RWPE1 (cell line): ENCODE results near the gene HSPB6.
A peak's percentile ranks its signal among the peaks of the same experiment; 100 is the strongest.

Experiments
- CTCF ChIA-PET: fragments of 350-600 bp; sonication (Branson Sonifier 250); formaldehyde crosslinking; extraction: SDS; loops from one replicate; lab custom pipeline; 2021; lab: Yijun Ruan, JAX
- POLR2A ChIA-PET: fragments of 400-600 bp; formaldehyde crosslinking; extraction: SDS; loops from one replicate; lab custom pipeline; 2020; ENCODE audit warnings: antibody characterized with exemption; ENCODE audit not compliant: low non-redundant PET; lab: Yijun Ruan, JAX
- DNase-seq: peaks from one replicate; pipeline ENCODE4 v3.0.0; 2012; ENCODE audit warnings: low spot score
- H3K27ac ChIP-seq: fragments of 450-650 bp; 2 replicates; pipeline ENCODE4 v1.5.1; 2017
- TF ChIP-seq, protein P1 (sequence below): fragments of 450-650 bp; conservative IDR thresholded peaks from 2 replicates; pipeline ENCODE4 v1.5.1; 2017; ENCODE audit warnings: low read depth, mild to moderate bottlenecking

The HSPB6 gene

GRCh38 chr19:35746087-35746462 is 10.8 kb downstream of the HSPB6 start:
- CTCF ChIA-PET = no interaction called here
- peak overlapping the region; percentile 98 for H3K27ac ChIP-seq
- TF ChIP-seq, protein P1, sequence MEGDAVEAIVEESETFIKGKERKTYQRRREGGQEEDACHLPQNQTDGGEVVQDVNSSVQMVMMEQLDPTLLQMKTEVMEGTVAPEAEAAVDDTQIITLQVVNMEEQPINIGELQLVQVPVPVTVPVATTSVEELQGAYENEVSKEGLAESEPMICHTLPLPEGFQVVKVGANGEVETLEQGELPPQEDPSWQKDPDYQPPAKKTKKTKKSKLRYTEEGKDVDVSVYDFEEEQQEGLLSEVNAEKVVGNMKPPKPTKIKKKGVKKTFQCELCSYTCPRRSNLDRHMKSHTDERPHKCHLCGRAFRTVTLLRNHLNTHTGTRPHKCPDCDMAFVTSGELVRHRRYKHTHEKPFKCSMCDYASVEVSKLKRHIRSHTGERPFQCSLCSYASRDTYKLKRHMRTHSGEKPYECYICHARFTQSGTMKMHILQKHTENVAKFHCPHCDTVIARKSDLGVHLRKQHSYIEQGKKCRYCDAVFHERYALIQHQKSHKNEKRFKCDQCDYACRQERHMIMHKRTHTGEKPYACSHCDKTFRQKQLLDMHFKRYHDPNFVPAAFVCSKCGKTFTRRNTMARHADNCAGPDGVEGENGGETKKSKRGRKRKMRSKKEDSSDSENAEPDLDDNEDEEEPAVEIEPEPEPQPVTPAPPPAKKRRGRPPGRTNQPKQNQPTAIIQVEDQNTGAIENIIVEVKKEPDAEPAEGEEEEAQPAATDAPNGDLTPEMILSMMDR = no peak
- POLR2A ChIA-PET = interaction anchor here (0.5 kb wide), 1 partner anchor 80 kb away, joined by 3 read pairs; no protein-coding TSS in a partner anchor
- DNase-seq = no peak

- H3K27ac ChIP-seq = peak within 1 kb of the TSS; percentile 98
- ChIA-PET POLR2A (interaction anchor here (0.6 kb wide), 2 partner anchors 79 to 127 kb away, joined by 4 read pairs; partner anchors contain the start of gene UPK1A), CTCF (interaction anchor here (0.7 kb wide), 1 partner anchor 235 kb away, joined by 3 read pairs; no protein-coding TSS in a partner anchor)
Observed at GRCh38 chr19:35745328-35746086, 11.3 kb downstream of the HSPB6 start, which contains the start of the genes PSENEN and U2AF1L4. Gene PSENEN, plus strand, starts transcription at chr19:35745651. Its CDS starts 280 bp downstream, at chr19:35745931. Gene U2AF1L4, minus strand, starts transcription at chr19:35745418. Its CDS starts 27 bp downstream, at chr19:35745391.

GRCh38 chr19:35744430-35745327 is 12.2 kb downstream of the HSPB6 start:
- ChIA-PET POLR2A (interaction anchor here (0.6 kb wide), 3 partner anchors 12 to 128 kb away, joined by 4 to 6 read pairs (median 4); partner anchors contain the start of gene UPK1A), CTCF (interaction anchor here (0.6 kb wide), 1 partner anchor 50 kb away, joined by 3 read pairs; no protein-coding TSS in a partner anchor)
- peak; percentile 92 for DNase-seq
- peak overlapping the region; percentile 98 for H3K27ac ChIP-seq
- TF ChIP-seq, protein P1 = peak; percentile 33

More at GRCh38 chr19:35745328-35746086, 11.3 kb downstream of the HSPB6 start, which contains the start of the genes PSENEN and U2AF1L4:
- peak; percentile 97 for DNase-seq
- TF ChIP-seq, protein P1 = no peak

GRCh38 chr19:35743640-35744429 is 13.0 kb downstream of the HSPB6 start:
- POLR2A ChIA-PET = interaction anchor here (0.6 kb wide), 1 partner anchor 12 kb away, joined by 6 read pairs; no protein-coding TSS in a partner anchor
- H3K27ac ChIP-seq = peak overlapping the region; percentile 98

GRCh38 chr19:35742121-35742724 is 14.6 kb downstream of the HSPB6 start, which contains the start of gene IGFLR1:
Gene IGFLR1, minus strand, starts transcription at chr19:35742452. Its CDS starts 1,272 bp downstream, at chr19:35741180.
- POLR2A ChIA-PET = no interaction called here
- CTCF ChIA-PET = interaction anchor here (0.7 kb wide), 1 partner anchor 14 kb away, joined by 3 read pairs; no protein-coding TSS in a partner anchor
- TF ChIP-seq, protein P1 = no peak
- no peak for DNase-seq
- H3K27ac ChIP-seq = peak within 1 kb of the TSS; percentile 87

More at GRCh38 chr19:35743640-35744429, 13.0 kb downstream of the HSPB6 start:
- TF ChIP-seq, protein P1 = no peak
- CTCF ChIA-PET = interaction anchor here (0.6 kb wide), 1 partner anchor 49 kb away, joined by 3 read pairs; no protein-coding TSS in a partner anchor
- no peak for DNase-seq
